SKM-1 treated with dmso at 0.1 percent for 144 hours (cell line): ENCODE results near the gene VPS8.
"Not testable (repeated sequence)": the region's sequence is repeated elsewhere in the genome, so short reads cannot be mapped to it uniquely, and the experiment has no call there.

Experiments
- DNase-seq: peaks from one replicate; lab custom pipeline; 2025; ENCODE audit not compliant: unreplicated experiment; lab: John Stamatoyannopoulos, UW

VPS8 gene

GRCh38 chr3:184981071-184981470 is 169.1 kb downstream of the VPS8 start:
- no peak for DNase-seq

GRCh38 chr3:184982076-184982475 is 170.1 kb downstream of the VPS8 start:
- no peak for DNase-seq

GRCh38 chr3:184985586-184985985 is 173.6 kb downstream of the VPS8 start:
- DNase-seq, result no peak

GRCh38 chr3:184986366-184986889 is 174.5 kb downstream of the VPS8 start:
- DNase-seq, result no peak

- no peak for DNase-seq
Observed at GRCh38 chr3:184993394-184993793, 181.4 kb downstream of the VPS8 start.

- not testable (repeated sequence) for DNase-seq
Observed at GRCh38 chr3:185003876-185004275, 191.9 kb downstream of the VPS8 start.

GRCh38 chr3:185009650-185010049 is 197.7 kb downstream of the VPS8 start:
- DNase-seq, result no peak

- DNase-seq, result not testable (repeated sequence)
Observed at GRCh38 chr3:185017584-185017983, 205.6 kb downstream of the VPS8 start.

- DNase-seq, result not testable (repeated sequence)
Observed at GRCh38 chr3:185017996-185018395, 206.0 kb downstream of the VPS8 start.

GRCh38 chr3:185021256-185021655 is 209.3 kb downstream of the VPS8 start:
- DNase-seq, result no peak

- DNase-seq, result no peak
Observed at GRCh38 chr3:185024406-185024805, 212.4 kb downstream of the VPS8 start.

GRCh38 chr3:185024966-185025365 is 213.0 kb downstream of the VPS8 start:
- DNase-seq, result no peak

- no peak for DNase-seq
Observed at GRCh38 chr3:185028121-185028520, 216.2 kb downstream of the VPS8 start.

- no peak for DNase-seq
Observed at GRCh38 chr3:185029086-185029485, 217.1 kb downstream of the VPS8 start.

- no peak for DNase-seq
Observed at GRCh38 chr3:185030399-185030798, 218.4 kb downstream of the VPS8 start.

- no peak for DNase-seq
Observed at GRCh38 chr3:185030951-185031350, 219.0 kb downstream of the VPS8 start.

- no peak for DNase-seq
Observed at GRCh38 chr3:185037801-185038200, 225.8 kb downstream of the VPS8 start.

- DNase-seq, result no peak
Observed at GRCh38 chr3:185040425-185040824, 228.5 kb downstream of the VPS8 start.

- DNase-seq, result no peak
Observed at GRCh38 chr3:185041540-185041939, 229.6 kb downstream of the VPS8 start.

GRCh38 chr3:185042312-185043050 is 230.5 kb downstream of the VPS8 start:
- DNase-seq, result no peak

GRCh38 chr3:185046164-185046515 is 234.2 kb downstream of the VPS8 start:
- no peak for DNase-seq

GRCh38 chr3:185046603-185047002 is 234.6 kb downstream of the VPS8 start:
- DNase-seq, result no peak

- no peak for DNase-seq
Observed at GRCh38 chr3:185049710-185050109, 237.7 kb downstream of the VPS8 start.
